GM12878 (cell line): Measurements from ENCODE around the gene DRICH1. TPM values are rescaled to one million over a fixed set of nuclear protein-coding genes. Genes with fewer than 3 reads are reported as not detected.

ENCODE experiments used
- ATAC-seq: fragments of 200-7000 bp; cut with Tn5 transposase; 3 replicates; pipeline ENCODE4 v1.9.1; 2020; ENCODE audit warnings: mild to moderate bottlenecking, moderate library complexity
- BruUV-seq: library from RNA; stranded (reverse); fragments of 400-500 nt; replicated peaks from 2 replicates; lab custom pipeline; 2021; lab: Mats Ljungman, UMichigan
- CTCF ChIA-PET: fragments of 300-600 bp; sonication (Branson Sonifier 250); formaldehyde crosslinking; extraction: SDS; loops from one replicate; lab custom pipeline; 2021; ENCODE audit warnings: inconsistent platforms; lab: Yijun Ruan, JAX
- POLR2A ChIA-PET: fragments of 350-600 bp; formaldehyde crosslinking; extraction: SDS; loops from one replicate; lab custom pipeline; 2021; ENCODE audit warnings: inconsistent platforms; lab: Charles Lee
- RAD21 ChIA-PET: fragments of 300-600 bp; sonication (Branson Sonifier 250); formaldehyde crosslinking; loops from one replicate; lab custom pipeline; 2023; ENCODE audit warnings: antibody characterized with exemption; ENCODE audit not compliant: unreplicated experiment; lab: Charles Lee
- SMC1A ChIA-PET: fragments of 300-600 bp; sonication (Branson Sonifier 250); formaldehyde crosslinking; loops from one replicate; lab custom pipeline; 2023; ENCODE audit not compliant: unreplicated experiment, uncharacterized antibody; lab: Charles Lee
- DNase-seq: peaks from one replicate; pipeline ENCODE4 v3.0.0-alpha.2; 2011; ENCODE audit warnings: low read depth, low spot score
- FAIRE-seq: peaks from 3 replicates; lab custom pipeline; 2011; peaks lifted over from hg19 to GRCh38; lab: Jason Lieb, UNC
- H2AFZ ChIP-seq: 2 replicates; pipeline ENCODE4 v1.6.0; 2011; ENCODE audit warnings: low read depth, low read length, control low read depth; ENCODE audit not compliant: control insufficient read depth
- H3K27ac ChIP-seq: 2 replicates; pipeline ENCODE4 v1.5.1; 2011; ENCODE audit warnings: control low read depth; ENCODE audit not compliant: control insufficient read depth, insufficient read depth
- H3K27me3 ChIP-seq, 2 experiments: replicated peaks in 1 of 2; 2 replicates each; pipeline versions ENCODE4 v1.6.0 to v1.6.1; 2011; ENCODE audit warnings: low read length in 1 of 2; ENCODE audit not compliant: control insufficient read depth in 2 of 2, insufficient read depth in 2 of 2
- H3K36me3 ChIP-seq, 2 experiments: 2 replicates each; pipeline ENCODE4 v1.5.1; 2011; ENCODE audit warnings: low read length in 1 of 2; ENCODE audit not compliant: control insufficient read depth in 2 of 2, insufficient read depth in 2 of 2
- H3K4me1 ChIP-seq: 2 replicates; pipeline ENCODE4 v1.6.1; 2011; ENCODE audit warnings: mild to moderate bottlenecking, low read length, moderate library complexity, mixed read lengths; ENCODE audit not compliant: control insufficient read depth, insufficient read depth
- H3K4me2 ChIP-seq: 2 replicates; pipeline ENCODE4 v1.6.0; 2011; ENCODE audit warnings: control low read depth; ENCODE audit not compliant: control insufficient read depth, insufficient read depth
- H3K4me3 ChIP-seq: fragments of 200-600 bp; sonication (generic); 2 replicates; pipeline ENCODE4 v1.5.1; 2016
- H3K79me2 ChIP-seq: 2 replicates; pipeline ENCODE4 v1.6.0; 2011; ENCODE audit warnings: low read length; ENCODE audit not compliant: control insufficient read depth, insufficient read depth
- H3K9ac ChIP-seq: 2 replicates; pipeline ENCODE4 v1.8.0; 2011; ENCODE audit warnings: low read length, control low read depth, mixed read lengths; ENCODE audit not compliant: control insufficient read depth, insufficient read depth
- H3K9me3 ChIP-seq: replicated peaks from 3 replicates; pipeline ENCODE4 v1.5.1; 2011; ENCODE audit warnings: mild to moderate bottlenecking, low read length; ENCODE audit not compliant: control insufficient read depth, insufficient read depth
- H4K20me1 ChIP-seq: 2 replicates; pipeline ENCODE4 v1.6.0; 2011; ENCODE audit not compliant: control insufficient read depth, insufficient read depth
- BHLHE40 ChIP-seq, 2 experiments: fragments of 450-650 bp in 1 of 2; IDR thresholded peaks; 2 replicates each; pipeline ENCODE4 v1.6.1; 2011 to 2017; ENCODE audit warnings: low read depth in 2 of 2, borderline replicate concordance in 1 of 2, improper control_type of control experiment in 1 of 2, low read length in 1 of 2, mild to moderate bottlenecking in 1 of 2
- CTCF ChIP-seq, 3 experiments: IDR thresholded peaks in 2 of 3; conservative IDR thresholded peaks in 1 of 3; 2 replicates each; pipeline ENCODE4 v1.5.1; 2011; ENCODE audit warnings: low read depth in 3 of 3, low read length in 3 of 3, mild to moderate bottlenecking in 3 of 3, control low read depth in 2 of 3, moderate library complexity in 2 of 3, inconsistent platforms in 1 of 3, mixed read lengths in 1 of 3; ENCODE audit not compliant: control insufficient read depth in 2 of 3, insufficient read depth in 1 of 3; ENCODE audit errors: extremely low read depth in 1 of 3
- IKZF2 ChIP-seq, 2 experiments: fragments of 450-650 bp; IDR thresholded peaks; 2 replicates each; pipeline ENCODE4 v1.6.1; 2017; ENCODE audit warnings: mild to moderate bottlenecking in 2 of 2, moderate library complexity in 2 of 2
- NR2C2 ChIP-seq: IDR thresholded peaks from 2 replicates; pipeline ENCODE4 v1.6.1; 2011; ENCODE audit warnings: borderline replicate concordance, low read depth; ENCODE audit not compliant: control insufficient read depth, insufficient read length
- PAX8 ChIP-seq: fragments of 450-650 bp; IDR thresholded peaks from 2 replicates; pipeline ENCODE4 v1.6.1; 2017; ENCODE audit warnings: mild to moderate bottlenecking, moderate library complexity
- SMAD1 ChIP-seq: fragments of 450-650 bp; IDR thresholded peaks from 2 replicates; pipeline ENCODE4 v1.6.1; 2018; ENCODE audit warnings: mild to moderate bottlenecking, low read depth; ENCODE audit not compliant: partially characterized antibody
- SMARCA5 ChIP-seq: fragments of 450-650 bp; IDR thresholded peaks from 2 replicates; pipeline ENCODE4 v1.6.1; 2017; ENCODE audit warnings: mild to moderate bottlenecking
- ZNF592 ChIP-seq: fragments of 450-650 bp; IDR thresholded peaks from 2 replicates; pipeline ENCODE4 v1.6.1; 2017; ENCODE audit warnings: mild to moderate bottlenecking, moderate library complexity
- WGBS: methylation state at CpG from one replicate; pipeline ENCODE4 v1.1.6; 2016; ENCODE audit warnings: low lambda C conversion rate; ENCODE audit not compliant: insufficient replicate concordance, insufficient coverage; ENCODE audit errors: missing lambda C conversion rate; 5-methylcytosine and 5-hydroxymethylcytosine counted together
- in situ Hi-C: fragments of 300-500 bp; cut with MboI; formaldehyde crosslinking; loops from 9 replicates; pipeline ENCODE4 v1.14.3; 2018; ENCODE audit warnings: mixed read lengths
- intact Hi-C: fragments of 100-400 bp; cut with micrococcal nuclease; formaldehyde crosslinking; loops from one replicate; pipeline ENCODE4 v1.14.2; 2022; ENCODE audit not compliant: unreplicated experiment
- polyA plus RNA-seq, 11 experiments: library from polyadenylated mRNA; depleted of rRNA in 4 of 11; unstranded in 6 of 11; stranded (reverse) in 5 of 11; fragments of >200 nt; fragmentation: Nextera tagmentation in 4 of 11; fragmentation: Illumina TruSeq in 1 of 11; extraction: Ambion mirVana in 4 of 11; extraction: Trizol in 1 of 11; gene quantifications; 1 replicate in 1 of 11; 2 replicates in 10 of 11; pipeline versions ENCODE4 v1.2.1 to v1.2.3, GENCODE V29; 2011 to 2016; ENCODE audit warnings: inconsistent platforms in 2 of 11, missing spikeins in 2 of 11, low read depth in 1 of 11
- total RNA-seq, 4 experiments: library from RNA; depleted of rRNA in 3 of 4; stranded (reverse); fragments of >200 nt in 3 of 4; fragmentation: Illumina TruSeq in 1 of 4; extraction: Trizol in 1 of 4; gene quantifications; 2 replicates each; pipeline versions ENCODE4 v1.2.1 to v1.2.3, GENCODE V29; 2013 to 2021

Gene DRICH1
- total and polyA plus RNA-seq, 10 of the 15 experiments (the other 5 are each of a cell fraction or from before 2014, with no cell fraction given) = not detected

DNA sequence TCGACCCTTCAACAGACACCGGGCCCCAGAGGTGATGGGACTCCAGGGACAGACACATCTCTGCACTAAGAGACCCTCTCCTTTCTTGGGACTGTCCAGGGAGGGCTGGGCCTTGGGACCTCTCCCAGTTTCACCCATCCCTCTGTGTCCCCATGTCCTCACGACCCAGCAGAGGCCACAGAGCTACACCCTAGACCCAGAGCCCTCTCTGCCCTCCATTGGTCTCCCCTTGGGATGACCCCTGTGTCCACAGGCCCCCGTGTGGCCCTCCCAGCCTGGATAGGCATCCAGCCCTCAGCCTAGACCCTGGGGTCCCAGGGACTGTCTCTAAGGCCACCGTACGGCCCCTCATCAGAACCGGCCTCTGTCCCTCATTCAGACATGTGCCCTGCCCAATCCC is 7.5 kb upstream of the DRICH1 start:
- no peak overlapping the region for H3K9ac ChIP-seq
- H3K4me2 ChIP-seq = no peak overlapping the region
- no peaks in the 10 kb centered on the region for H3K4me1 ChIP-seq
- no peak overlapping the region for H2AFZ ChIP-seq
- H3K79me2 ChIP-seq = no peaks in the 10 kb centered on the region
- no peaks in the 10 kb centered on the region for H3K9me3 ChIP-seq
- H3K4me3 ChIP-seq = no peak overlapping the region
- DNase-seq (no peak), ATAC-seq (no peak), FAIRE-seq (no peak)
- no peaks in the 10 kb centered on the region for H3K36me3 ChIP-seq
- CTCF ChIA-PET = no interaction called here
- SMC1A ChIA-PET = no interaction called here
- no peaks in the 10 kb centered on the region for H4K20me1 ChIP-seq
- intact Hi-C loops = no loop called here
- TF ChIP-seq ZNF592 (no peak), IKZF2 (IDR thresholded peaks at IDR 0.05) (no peak), CTCF (IDR thresholded peaks at IDR 0.05 in 2 of 3, conservative IDR thresholded peaks at IDR 0.05 in 1 of 3; ENCODE audit: control insufficient read depth in 2 of 3, extremely low read depth in 1 of 3, insufficient read depth in 1 of 3, low read depth in 3 of 3, low read length in 3 of 3) (no peak), BHLHE40 (IDR thresholded peaks at IDR 0.05; ENCODE audit: borderline replicate concordance in 1 of 2, low read depth in 2 of 2, low read length in 1 of 2) (no peak), NR2C2 (no peak), PAX8 (no peak), SMARCA5 (no peak), SMAD1 (no peak)
- BruUV-seq = no TSS peak
- H3K27me3 ChIP-seq = no peaks in the 10 kb centered on the region
- 62% methylated on average over 7 of the region's 7 CpGs for WGBS
- H3K27ac ChIP-seq = no peak overlapping the region
- POLR2A ChIA-PET = no interaction called here
- RAD21 ChIA-PET = no interaction called here
- in situ Hi-C loops = loop anchor here (5.0 kb wide), 1 partner anchor 1678 kb away; no protein-coding TSS in a partner anchor
